Renal cortical epithelial cell (primary cell): Measurements from ENCODE around the gene KCNC4. TPM values are rescaled to one million over a fixed set of nuclear protein-coding genes. Genes with fewer than 3 reads are reported as not detected.

Source experiments
- DNase-seq: peaks from one replicate; pipeline ENCODE4 v3.0.0-alpha.2; 2011; ENCODE audit warnings: low read depth
- total RNA-seq: library from RNA; depleted of rRNA; stranded (reverse); fragments of >200 nt; gene quantifications from 2 replicates; pipeline ENCODE4 v1.2.3, GENCODE V29; 2014

KCNC4 gene
- total RNA-seq, result 2.6 and 15.2 TPM in 2 replicates

GRCh38 chr1:110209715-110210603 is at the start of gene KCNC4:
Gene KCNC4, plus strand, starts transcription at chr1:110210314. Its CDS starts 1,186 bp downstream, at chr1:110211500.
- peak; percentile 36 for DNase-seq

GRCh38 chr1:110160538-110161100 is 49.5 kb upstream of the KCNC4 start:
- no peak for DNase-seq

- no peak for DNase-seq
Measured at GRCh38 chr1:110161165-110161564, 48.9 kb upstream of the KCNC4 start.

DNA sequence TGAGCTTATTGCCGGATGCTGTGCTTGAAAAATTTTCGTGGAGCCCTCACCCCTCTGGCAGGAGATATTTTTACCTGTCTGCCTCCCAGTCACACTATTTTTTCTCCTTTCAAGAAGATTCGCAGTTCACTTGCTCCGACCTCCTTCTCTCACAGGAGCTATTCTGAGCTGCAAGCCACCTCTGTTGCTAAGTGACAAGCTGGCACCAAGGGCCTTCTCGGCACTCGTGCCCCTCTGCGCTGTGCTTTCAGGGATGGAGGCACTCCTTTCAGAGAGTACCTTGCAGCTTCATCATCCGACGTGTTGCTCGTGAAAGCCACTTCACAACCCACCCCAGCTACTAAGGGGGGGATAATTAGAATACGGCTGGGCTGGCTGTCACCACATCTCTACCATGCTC is 48.3 kb upstream of the KCNC4 start:
- DNase-seq, result no peak

DNA sequence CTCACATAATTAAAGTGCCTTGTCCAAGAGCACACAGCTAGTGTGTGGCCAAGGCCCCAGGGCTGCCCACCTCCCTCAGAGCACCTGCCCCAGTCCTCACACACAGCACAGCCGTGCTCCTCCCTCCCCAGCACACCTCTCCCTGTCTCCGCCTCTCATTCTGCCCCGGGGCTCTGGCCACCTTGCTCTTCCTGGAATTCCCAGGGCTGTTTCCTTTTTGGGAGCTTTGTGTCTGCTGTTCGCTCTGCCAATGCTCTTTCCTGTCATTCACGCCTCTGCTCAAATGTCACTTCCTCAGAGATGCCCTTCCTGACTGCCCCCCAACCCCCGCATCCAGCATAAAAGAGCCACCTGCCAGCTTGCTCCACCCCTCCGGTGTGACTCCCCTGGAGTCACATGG is 46.5 kb upstream of the KCNC4 start:
- DNase-seq, result no peak

DNA sequence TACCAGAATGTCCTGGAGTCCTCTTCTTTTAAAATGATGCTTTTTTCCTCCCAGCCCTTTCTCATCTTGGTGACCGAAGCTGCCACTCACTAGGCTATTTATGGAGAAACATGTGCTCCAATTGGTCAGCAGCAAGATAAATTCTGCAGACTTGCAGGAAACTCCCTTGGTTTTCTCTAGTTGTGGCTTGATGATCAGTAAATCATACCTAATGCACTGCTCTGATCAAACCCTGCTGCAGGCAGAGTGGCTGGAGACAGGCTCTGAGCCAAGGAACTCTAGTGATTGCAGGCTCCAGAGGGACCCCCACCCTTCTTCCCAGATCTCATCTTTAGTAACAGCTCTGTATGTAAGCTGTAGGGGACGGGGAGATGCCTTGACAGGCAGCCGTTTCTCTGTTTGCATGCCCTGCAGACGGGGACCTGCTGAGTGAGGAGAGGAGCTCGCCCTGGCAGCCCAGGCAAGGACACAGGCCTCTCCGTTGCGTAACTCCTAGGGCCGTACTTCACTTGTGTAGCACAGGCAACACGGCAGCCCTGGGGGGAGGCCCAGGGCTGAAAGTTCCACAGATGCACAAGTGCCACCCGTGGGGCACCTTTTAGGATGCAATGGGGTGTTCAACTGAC is 45.3 kb upstream of the KCNC4 start:
- no peak for DNase-seq

GRCh38 chr1:110165761-110166231 is 44.3 kb upstream of the KCNC4 start:
- DNase-seq, result no peak

GRCh38 chr1:110166861-110167260 is 43.3 kb upstream of the KCNC4 start:
- no peak for DNase-seq

DNA sequence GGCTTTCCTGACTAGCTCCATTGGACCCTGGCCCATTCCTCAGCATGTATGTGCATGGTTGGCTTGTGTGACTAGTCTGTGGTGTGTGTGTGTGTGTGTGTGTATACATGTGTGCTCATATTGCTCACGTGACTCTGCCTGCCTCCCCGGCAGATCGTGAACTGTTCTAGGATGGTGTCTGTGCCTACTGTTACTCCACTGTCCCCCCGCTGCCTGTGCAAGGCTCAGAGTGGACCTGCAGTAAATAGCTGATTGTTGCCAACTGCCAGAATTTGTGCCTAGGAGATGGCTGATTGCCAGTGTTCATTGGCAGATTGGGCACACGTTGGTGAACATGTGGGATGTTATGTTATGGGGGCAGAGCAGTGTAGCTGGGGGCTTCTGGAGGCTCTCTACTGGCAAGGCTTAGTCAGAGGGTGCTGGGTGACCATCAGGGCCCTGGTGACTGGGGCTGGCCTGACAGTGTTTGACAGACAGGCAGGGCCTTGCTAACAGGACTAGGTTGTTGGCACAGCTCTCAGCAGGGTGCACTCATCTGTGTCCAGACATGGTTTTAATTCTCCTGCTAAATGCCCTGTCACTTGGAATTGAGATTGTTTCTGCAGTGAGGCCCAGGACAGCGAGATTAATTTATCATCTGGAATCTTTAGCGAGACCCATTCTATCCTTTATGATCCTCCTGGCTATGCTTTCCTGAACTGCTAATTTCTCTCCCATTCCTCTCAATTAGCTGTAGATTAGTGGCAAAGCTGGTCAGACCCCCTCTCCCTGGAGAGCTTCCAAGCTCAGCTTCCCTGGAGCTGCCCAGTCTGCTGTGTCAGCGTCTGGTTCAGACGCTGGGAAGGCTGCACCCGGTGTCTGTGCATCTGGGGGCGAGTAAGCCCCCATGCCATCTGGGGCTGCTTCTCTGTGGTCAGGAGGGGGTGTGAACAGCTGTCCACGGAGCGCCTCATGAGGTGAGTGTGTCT is 39.1 kb upstream of the KCNC4 start:
- peak; percentile 36 for DNase-seq

GRCh38 chr1:110172001-110172400 is 38.1 kb upstream of the KCNC4 start:
- no peak for DNase-seq

DNA sequence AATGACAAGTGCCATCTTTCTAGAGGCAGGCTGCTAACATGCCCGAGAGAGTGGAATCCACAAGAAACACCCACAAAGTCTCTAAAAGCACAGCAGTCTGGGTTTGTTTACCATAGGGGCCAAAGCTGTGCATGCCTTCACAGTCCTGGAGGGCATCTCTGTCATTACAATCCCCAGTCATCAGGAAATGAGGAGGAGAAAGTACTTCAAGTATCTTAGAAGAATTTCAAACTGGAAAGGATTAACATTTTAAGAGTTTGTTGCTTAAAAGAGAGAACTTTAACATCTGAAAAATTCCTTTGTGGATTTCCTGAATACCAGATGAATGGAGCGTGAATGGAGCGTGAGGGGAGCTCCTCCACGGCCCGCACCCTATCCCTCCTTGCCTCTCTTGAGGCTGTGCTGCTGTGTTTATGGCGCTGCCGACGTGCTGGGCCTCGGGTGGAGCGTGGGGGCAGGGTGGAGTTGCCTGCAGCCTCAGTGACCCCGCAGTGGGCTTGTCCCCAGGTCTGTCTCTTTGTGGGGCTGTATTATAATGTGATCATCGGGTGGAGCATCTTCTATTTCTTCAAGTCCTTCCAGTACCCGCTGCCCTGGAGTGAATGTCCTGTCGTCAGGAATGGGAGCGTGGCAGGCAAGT is 36.5 kb upstream of the KCNC4 start:
- no peak for DNase-seq

GRCh38 chr1:110174961-110175360 is 35.2 kb upstream of the KCNC4 start:
- no peak for DNase-seq

- DNase-seq, result no peak
Measured at GRCh38 chr1:110176299-110176956, 33.7 kb upstream of the KCNC4 start.

GRCh38 chr1:110177775-110178174 is 32.3 kb upstream of the KCNC4 start:
- DNase-seq, result no peak

DNA sequence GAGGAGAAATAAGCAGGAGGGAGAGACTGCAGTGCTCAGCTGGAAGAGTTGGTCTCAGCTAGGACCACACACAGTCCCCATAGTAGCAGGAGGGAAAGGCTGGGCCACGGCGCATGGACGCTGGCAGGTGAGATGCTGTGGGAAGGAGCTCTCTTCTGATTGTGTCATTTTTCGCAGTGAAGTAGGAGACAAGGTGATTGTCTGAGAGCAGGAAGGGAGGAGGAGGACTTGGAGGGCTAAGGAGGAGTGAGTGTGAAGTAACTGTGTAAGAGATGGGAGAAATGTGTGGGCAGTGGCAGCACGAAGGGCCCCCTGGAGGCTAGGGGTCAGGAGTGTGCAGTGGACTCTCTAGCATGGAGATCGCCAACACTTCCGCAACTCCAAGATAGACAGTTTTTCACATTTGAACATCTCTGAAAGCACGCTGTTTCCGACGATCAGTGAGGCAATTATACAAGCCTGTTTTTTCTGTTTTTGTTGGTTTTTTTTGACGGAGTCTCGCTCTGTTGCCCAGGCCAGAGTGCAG is 26.4 kb upstream of the KCNC4 start:
- no peak for DNase-seq

GRCh38 chr1:110184446-110184845 is 25.7 kb upstream of the KCNC4 start:
- no peak for DNase-seq

- no peak for DNase-seq
Measured at GRCh38 chr1:110185181-110185580, 24.9 kb upstream of the KCNC4 start.

GRCh38 chr1:110186558-110186957 is 23.6 kb upstream of the KCNC4 start:
- no peak for DNase-seq

- DNase-seq, result no peak
Measured at GRCh38 chr1:110187139-110187890, 22.8 kb upstream of the KCNC4 start.
